HCT116 (cell line): ENCODE results near the gene ANGPTL3. TPM values are rescaled to one million over a fixed set of nuclear protein-coding genes. Genes with fewer than 3 reads are reported as not detected.

Experiments used
- ATAC-seq: fragments of 200-7000 bp; cut with Tn5 transposase; 2 replicates; pipeline ENCODE4 v1.9.1; 2020; ENCODE audit warnings: mild to moderate bottlenecking, moderate library complexity
- BruUV-seq: library from RNA; stranded (reverse); fragments of 400-500 nt; replicated peaks from 2 replicates; lab custom pipeline; 2021; lab: Mats Ljungman, UMichigan
- CTCF ChIA-PET: fragments of 300-600 bp; sonication (Branson Sonifier 250); formaldehyde crosslinking; loops from one replicate; lab custom pipeline; 2021; ENCODE audit warnings: antibody characterized with exemption; lab: Charles Lee
- POLR2A ChIA-PET: fragments of 300-600, 350-600 bp; sonication (Branson Sonifier 250); formaldehyde crosslinking; loops from one replicate; lab custom pipeline; 2021; ENCODE audit warnings: antibody characterized with exemption; lab: Charles Lee
- RAD21 ChIA-PET, 2 experiments: fragments of 300-600 bp; sonication (Branson Sonifier 250); formaldehyde crosslinking; loops; one replicate each; lab custom pipeline; 2023; ENCODE audit warnings: low total read pairs in 2 of 2; ENCODE audit not compliant: uncharacterized antibody in 2 of 2, unreplicated experiment in 2 of 2, low non-redundant PET in 1 of 2; lab: Charles Lee
- DNase-seq: peaks from one replicate; pipeline ENCODE4 v3.0.0-alpha.2; 2010; ENCODE audit warnings: low read depth, low spot score
- H2AFZ ChIP-seq: fragments of 200-600 bp; shearing (Covaris generic), sonication (generic); 2 replicates; pipeline ENCODE4 v1.6.1; 2017; ENCODE audit warnings: low read depth, mixed run types, mixed read lengths, antibody characterized with exemption, low read length; ENCODE audit not compliant: poor library complexity, severe bottlenecking
- H3K27ac ChIP-seq: 2 replicates; pipeline ENCODE4 v1.5.1; 2012; ENCODE audit warnings: low read depth, low read length
- H3K27me3 ChIP-seq: fragments of 200-600 bp; sonication (generic); 2 replicates; pipeline ENCODE4 v1.6.1; 2016; ENCODE audit warnings: mixed run types, low read length, mixed read lengths; ENCODE audit not compliant: insufficient read depth
- H3K36me3 ChIP-seq, 2 experiments: fragments of 200-500 bp in 1 of 2; fragments of 200-600 bp in 1 of 2; sonication (Bioruptor generic) in 1 of 2; sonication (generic) in 1 of 2; 2 replicates each; pipeline versions ENCODE4 v1.5.1 to v1.6.1; 2014 to 2016; ENCODE audit warnings: low read length in 2 of 2, inconsistent platforms in 1 of 2, mixed read lengths in 1 of 2, mixed run types in 1 of 2; ENCODE audit not compliant: insufficient read depth in 2 of 2, control insufficient read depth in 1 of 2
- H3K4me1 ChIP-seq, 2 experiments: fragments of 200-600 bp in 1 of 2; sonication (generic) in 1 of 2; 2 replicates each; pipeline versions ENCODE4 v1.5.1 to v1.6.1; 2012 to 2017; ENCODE audit warnings: low read length in 2 of 2, inconsistent platforms in 1 of 2, mild to moderate bottlenecking in 1 of 2, mixed read lengths in 1 of 2, mixed run types in 1 of 2, moderate library complexity in 1 of 2; ENCODE audit not compliant: insufficient read depth in 2 of 2, control insufficient read depth in 1 of 2
- H3K4me2 ChIP-seq: fragments of 200-600 bp; sonication (generic); 2 replicates; pipeline ENCODE4 v1.6.1; 2017; ENCODE audit warnings: mixed run types, low read length, mixed read lengths
- H3K4me3 ChIP-seq, 2 experiments: fragments of 200-600 bp in 1 of 2; sonication (generic) in 1 of 2; replicated peaks in 1 of 2; 2 replicates each; pipeline ENCODE4 v1.5.1; 2011 to 2016; ENCODE audit warnings: low read length in 2 of 2, control low read depth in 1 of 2, low read depth in 1 of 2, mild to moderate bottlenecking in 1 of 2, mixed read lengths in 1 of 2, mixed run types in 1 of 2
- H3K79me2 ChIP-seq: fragments of 200-600 bp; sonication (generic); 2 replicates; pipeline ENCODE4 v1.6.1; 2017; ENCODE audit warnings: mild to moderate bottlenecking, mixed run types, low read length, moderate library complexity, mixed read lengths; ENCODE audit not compliant: insufficient read depth
- H3K9ac ChIP-seq: fragments of 200-600 bp; sonication (generic); 2 replicates; pipeline ENCODE4 v1.6.1; 2016; ENCODE audit warnings: low read length, mixed read lengths
- H3K9me2 ChIP-seq: fragments of 200-600 bp; sonication (generic), shearing (Covaris generic); 2 replicates; pipeline ENCODE4 v1.6.1; 2017; ENCODE audit warnings: mixed run types, mild to moderate bottlenecking, moderate library complexity; ENCODE audit not compliant: insufficient read depth
- H3K9me3 ChIP-seq, 2 experiments: fragments of 200-500 bp in 1 of 2; fragments of 200-600 bp in 1 of 2; sonication (Bioruptor generic) in 1 of 2; sonication (generic) in 1 of 2; 2 replicates each; pipeline ENCODE4 v1.6.1; 2014 to 2017; ENCODE audit warnings: low read length in 2 of 2, mixed read lengths in 2 of 2, inconsistent platforms in 1 of 2, low read depth in 1 of 2, mild to moderate bottlenecking in 1 of 2, mixed run types in 1 of 2, moderate library complexity in 1 of 2; ENCODE audit not compliant: control insufficient read depth in 1 of 2, insufficient read depth in 1 of 2
- H4K20me1 ChIP-seq: fragments of 200-600 bp; sonication (generic), shearing (Covaris generic); 2 replicates; pipeline ENCODE4 v1.6.1; 2017; ENCODE audit warnings: mixed run types, mild to moderate bottlenecking, moderate library complexity; ENCODE audit not compliant: insufficient read depth
- ATF3 ChIP-seq: IDR thresholded peaks from 2 replicates; pipeline ENCODE4 v1.6.1; 2012
- CBX3 ChIP-seq: IDR thresholded peaks from 2 replicates; pipeline ENCODE4 v1.6.1; 2012; ENCODE audit warnings: low read depth
- CEBPB ChIP-seq: IDR thresholded peaks from 2 replicates; pipeline ENCODE4 v1.6.1; 2012; ENCODE audit warnings: low read depth
- EGR1 ChIP-seq: IDR thresholded peaks from 2 replicates; pipeline ENCODE4 v1.6.1; 2012; ENCODE audit warnings: low read depth
- ELF1 ChIP-seq: IDR thresholded peaks from 2 replicates; pipeline ENCODE4 v1.6.1; 2012; ENCODE audit warnings: low read depth, borderline replicate concordance
- EZH2 ChIP-seq: fragments of 200-600 bp; sonication (generic); IDR thresholded peaks from 2 replicates; pipeline ENCODE4 v1.6.1; 2017; ENCODE audit warnings: antibody characterized with exemption, mixed run types
- EZH2phosphoT487 ChIP-seq: fragments of 200-600 bp; IDR thresholded peaks from 2 replicates; pipeline ENCODE4 v1.6.1; 2018; ENCODE audit warnings: antibody characterized with exemption, borderline replicate concordance
- FOSL1 ChIP-seq: IDR thresholded peaks from 2 replicates; pipeline ENCODE4 v1.6.1; 2012; ENCODE audit warnings: low read depth
- JUND ChIP-seq: IDR thresholded peaks from 2 replicates; pipeline ENCODE4 v1.6.1; 2012
- MAX ChIP-seq: IDR thresholded peaks from 2 replicates; pipeline ENCODE4 v1.6.1; 2012
- POLR2AphosphoS5 ChIP-seq: IDR thresholded peaks from 2 replicates; pipeline ENCODE4 v1.6.1; 2011; ENCODE audit warnings: mild to moderate bottlenecking, low read depth, low read length, moderate library complexity
- RAD21 ChIP-seq: IDR thresholded peaks from 2 replicates; pipeline ENCODE4 v1.6.1; 2012; ENCODE audit warnings: low read depth, mild to moderate bottlenecking
- REST ChIP-seq: IDR thresholded peaks from 2 replicates; pipeline ENCODE4 v1.6.1; 2012; ENCODE audit warnings: low read depth
- SP1 ChIP-seq: IDR thresholded peaks from 2 replicates; pipeline ENCODE4 v1.6.1; 2012; ENCODE audit warnings: low read depth
- TCF7L2 ChIP-seq: IDR thresholded peaks from 2 replicates; pipeline ENCODE4 v1.7.0; 2011; ENCODE audit warnings: borderline replicate concordance, inconsistent platforms; ENCODE audit not compliant: insufficient read depth, insufficient read length; ENCODE audit errors: extremely low read depth
- ZFX ChIP-seq: fragments of 450-650 bp; IDR thresholded peaks from 2 replicates; pipeline ENCODE4 v1.6.1; 2017
- ZNF274 ChIP-seq: fragments of 200-500 bp; sonication (Bioruptor generic); IDR thresholded peaks from 2 replicates; pipeline ENCODE4 v1.6.1; 2014; ENCODE audit warnings: mild to moderate bottlenecking, low read depth, low read length, inconsistent platforms
- intact Hi-C: fragments of 100-400 bp; cut with micrococcal nuclease; formaldehyde crosslinking; loops from 2 replicates; pipeline ENCODE4 v1.10.0; 2022
- total RNA-seq: library from RNA; stranded (reverse); gene quantifications from one replicate; pipeline ENCODE4 v1.2.1, GENCODE V29; 2021; ENCODE audit not compliant: unreplicated experiment

The ANGPTL3 gene
- total RNA-seq, 1 experiment from 2014 or later = 0.07 TPM

GRCh38 chr1:62652387-62652786 lies 55.1 kb downstream of the ANGPTL3 start:
- RAD21 ChIA-PET = no interaction called here
- no peaks in the 10 kb centered on the region for H3K36me3 ChIP-seq
- CTCF ChIA-PET = no interaction called here
- POLR2A ChIA-PET = no interaction called here
- H3K9ac ChIP-seq = no peak overlapping the region
- intact Hi-C loops = no loop called here
- H4K20me1 ChIP-seq = no peaks in the 10 kb centered on the region
- H2AFZ ChIP-seq = no peak overlapping the region
- DNase-seq (no peak), ATAC-seq (no peak)
- no peaks in the 10 kb centered on the region for H3K27me3 ChIP-seq
- BruUV-seq = no TSS peak
- no peak for TF ChIP-seq ZFX
- no peak for TF ChIP-seq ATF3
- no peak for TF ChIP-seq MAX
- TF ChIP-seq SP1 = no peak
- TF ChIP-seq POLR2AphosphoS5 = no peak
- TF ChIP-seq CEBPB = no peak
- no peak for TF ChIP-seq RAD21
- TF ChIP-seq EZH2phosphoT487 = no peak
- no peak for TF ChIP-seq EZH2
- no peak for TF ChIP-seq TCF7L2
- H3K4me2 ChIP-seq = no peak overlapping the region
- no peaks in the 10 kb centered on the region for H3K9me2 ChIP-seq
- no peak overlapping the region for H3K27ac ChIP-seq
- H3K4me3 ChIP-seq = no peak overlapping the region
- peaks cover 7% of the 10 kb centered on the region; the same call in 1 of the 2 replicates for H3K79me2 ChIP-seq
- H3K9me3 ChIP-seq = no peaks in the 10 kb centered on the region
- no peaks in the 10 kb centered on the region for H3K4me1 ChIP-seq

GRCh38 chr1:62654744-62655143 lies 57.4 kb downstream of the ANGPTL3 start:
- no TSS peak for BruUV-seq
- no peaks in the 10 kb centered on the region for H3K36me3 ChIP-seq
- RAD21 ChIA-PET = no interaction called here
- no peaks in the 10 kb centered on the region for H3K9me2 ChIP-seq
- ATAC-seq = no peak
- H3K4me1 ChIP-seq = no peaks in the 10 kb centered on the region
- H4K20me1 ChIP-seq = no peaks in the 10 kb centered on the region
- no peaks in the 10 kb centered on the region for H3K27me3 ChIP-seq
- DNase-seq = no peak
- H3K79me2 ChIP-seq = peaks cover 18% of the 10 kb centered on the region
- H2AFZ ChIP-seq = no peak overlapping the region
- CTCF ChIA-PET = no interaction called here
- intact Hi-C loops = no loop called here
- H3K27ac ChIP-seq = no peak overlapping the region
- no peaks in the 10 kb centered on the region for H3K9me3 ChIP-seq
- TF ChIP-seq JUND (no peak), POLR2AphosphoS5 (no peak), EZH2 (no peak), REST (no peak), ELF1 (no peak), EGR1 (no peak), ZNF274 (no peak), SP1 (no peak), FOSL1 (no peak), RAD21 (no peak), CBX3 (no peak)
- H3K4me2 ChIP-seq = no peak overlapping the region
- POLR2A ChIA-PET = no interaction called here
- no peak overlapping the region for H3K9ac ChIP-seq
- no peak overlapping the region for H3K4me3 ChIP-seq
